ENCODE data around the gene CDK14. TPM values are rescaled to one million over a fixed set of nuclear protein-coding genes. Genes with fewer than 3 reads are reported as not detected.

CDK14 gene
- total and polyA plus RNA-seq, 2 of the 8 experiments (the other 6 are each of a cell fraction or from before 2014, with no cell fraction given): 5.5 to 47.3 TPM

GRCh38 chr7:91069146-91069545 is 473.0 kb downstream of the CDK14 start:
- H3K4me3 ChIP-seq (ENCODE audit: extremely low read depth in 1 of 4, insufficient read depth in 2 of 4, low read depth in 3 of 4, low read length in 4 of 4): no peak overlapping the region
- no peaks in the 10 kb centered on the region for H4K20me1 ChIP-seq (replicated peaks in 1 of 2; ENCODE audit: control insufficient read depth in 1 of 2, insufficient read depth in 2 of 2, low read length in 2 of 2)
- H3K79me1 ChIP-seq (ENCODE audit: low read depth, low read length): no peaks in the 10 kb centered on the region
- H2AFZ ChIP-seq (ENCODE audit: low read length): no peak overlapping the region
- FAIRE-seq (no peak), DNase-seq (ENCODE audit: low read depth in 1 of 2, low spot score in 2 of 2) (no peak)
- ChIA-PET CTCF (ENCODE audit: partially characterized antibody) (interaction anchor here (1.0 to 1.2 kb wide), 2 partner anchors 20 to 37 kb away, joined by 3 read pairs; no protein-coding TSS in a partner anchor), POLR2A (ENCODE audit: partially characterized antibody) (no interaction called here)
- H3K23me2 ChIP-seq (ENCODE audit: low read depth, low read length): no peaks in the 10 kb centered on the region
- H4K91ac ChIP-seq (replicated peaks; ENCODE audit: insufficient read length, low read length): no peak overlapping the region
- no peak overlapping the region for H3K18ac ChIP-seq (ENCODE audit: extremely low read depth, low read length)
- no peaks in the 10 kb centered on the region for H3K79me2 ChIP-seq (ENCODE audit: control insufficient read depth in 1 of 2, insufficient read depth in 2 of 2, low read length in 2 of 2)
- no peak overlapping the region for H2BK20ac ChIP-seq (ENCODE audit: low read length)
- no peak overlapping the region for H3K9ac ChIP-seq (replicated peaks in 1 of 4; ENCODE audit: extremely low read depth in 1 of 4, low read depth in 3 of 4, low read length in 3 of 4)
- no peak overlapping the region for H3K23ac ChIP-seq (ENCODE audit: insufficient read length)
- H4K5ac ChIP-seq (ENCODE audit: insufficient read length, low read depth, low read length): no peak overlapping the region
- no peak overlapping the region for H4K8ac ChIP-seq (ENCODE audit: extremely low read depth, insufficient read depth, low read length)
- H2BK5ac ChIP-seq (ENCODE audit: low read depth, low read length): no peak overlapping the region
- no peak overlapping the region for H3K14ac ChIP-seq (ENCODE audit: insufficient read length)
- 96% methylated on average over 4 of the region's 4 CpGs; no CpG with 5 or more reads in 1 of the 2 experiments for WGBS, 2 experiments (ENCODE audit: extremely low coverage in 1 of 2, insufficient coverage in 1 of 2, insufficient read length in 1 of 2, insufficient replicate concordance in 2 of 2, low coverage in 1 of 2, low lambda C conversion rate in 2 of 2, missing lambda C conversion rate in 1 of 2)
- no peak overlapping the region for H3K27ac ChIP-seq (ENCODE audit: low read depth, low read length)
- peaks cover 0 to 2% of the 10 kb centered on the region in 2 experiments; a peak in 1 of 4 replicates for H3K9me3 ChIP-seq (ENCODE audit: insufficient read depth in 2 of 2, low read depth in 1 of 2, low read length in 1 of 2)
- H3K4me1 ChIP-seq (replicated peaks in 1 of 4; ENCODE audit: control insufficient read depth in 3 of 4, insufficient read depth in 4 of 4, low read length in 3 of 4): peaks cover 0 to 8% (median 2%) of the 10 kb centered on the region in 4 experiments; a peak in 3 of 7 replicates
- no peaks in the 10 kb centered on the region for H3K36me3 ChIP-seq (ENCODE audit: control insufficient read depth in 2 of 4, insufficient read depth in 4 of 4, low read length in 3 of 4)
- H2AK5ac ChIP-seq (ENCODE audit: low read depth, low read length): no peak overlapping the region
- H3K27me3 ChIP-seq (replicated peaks in 1 of 4; ENCODE audit: control insufficient read depth in 3 of 4, extremely low read depth in 1 of 4, insufficient read depth in 3 of 4, low read length in 3 of 4): no peaks in the 10 kb centered on the region; a peak in 1 of 7 replicates
- H2BK120ac ChIP-seq (replicated peaks; ENCODE audit: low read depth, low read length): no peak overlapping the region
- H3K4ac ChIP-seq (replicated peaks; ENCODE audit: insufficient read length, low read depth, low read length): no peak overlapping the region
- H3K56ac ChIP-seq (replicated peaks; ENCODE audit: insufficient read length, low read depth, low read length): no peak overlapping the region
- H2BK12ac ChIP-seq (ENCODE audit: low read depth, low read length): no peak overlapping the region
- no peak overlapping the region for H2BK15ac ChIP-seq (ENCODE audit: low read length)
- H3K4me2 ChIP-seq (ENCODE audit: insufficient read depth in 1 of 2, low read depth in 2 of 2, low read length in 2 of 2): no peak overlapping the region
- TF ChIP-seq MAFK (IDR thresholded peaks at IDR 0.05; ENCODE audit: low read depth, low read length) (no peak), SP1 (IDR thresholded peaks at IDR 0.05; ENCODE audit: low read depth, low read length) (no peak)
